Ureter (tissue), 1 donor: ENCODE data around the gene SMC6. TPM values are rescaled to one million over a fixed set of nuclear protein-coding genes. Genes with fewer than 3 reads are reported as not detected.

Experiments used
- DNase-seq: peaks from one replicate; pipeline ENCODE4 v3.0.0-alpha.2; 2020; ENCODE audit warnings: low spot score
- total RNA-seq: library from RNA; stranded (reverse); gene quantifications from one replicate; pipeline ENCODE4 v1.2.4, GENCODE V29; 2023
- donor health status: DM: yes; HTN: yes; CAD: no.

The SMC6 gene, protein sequence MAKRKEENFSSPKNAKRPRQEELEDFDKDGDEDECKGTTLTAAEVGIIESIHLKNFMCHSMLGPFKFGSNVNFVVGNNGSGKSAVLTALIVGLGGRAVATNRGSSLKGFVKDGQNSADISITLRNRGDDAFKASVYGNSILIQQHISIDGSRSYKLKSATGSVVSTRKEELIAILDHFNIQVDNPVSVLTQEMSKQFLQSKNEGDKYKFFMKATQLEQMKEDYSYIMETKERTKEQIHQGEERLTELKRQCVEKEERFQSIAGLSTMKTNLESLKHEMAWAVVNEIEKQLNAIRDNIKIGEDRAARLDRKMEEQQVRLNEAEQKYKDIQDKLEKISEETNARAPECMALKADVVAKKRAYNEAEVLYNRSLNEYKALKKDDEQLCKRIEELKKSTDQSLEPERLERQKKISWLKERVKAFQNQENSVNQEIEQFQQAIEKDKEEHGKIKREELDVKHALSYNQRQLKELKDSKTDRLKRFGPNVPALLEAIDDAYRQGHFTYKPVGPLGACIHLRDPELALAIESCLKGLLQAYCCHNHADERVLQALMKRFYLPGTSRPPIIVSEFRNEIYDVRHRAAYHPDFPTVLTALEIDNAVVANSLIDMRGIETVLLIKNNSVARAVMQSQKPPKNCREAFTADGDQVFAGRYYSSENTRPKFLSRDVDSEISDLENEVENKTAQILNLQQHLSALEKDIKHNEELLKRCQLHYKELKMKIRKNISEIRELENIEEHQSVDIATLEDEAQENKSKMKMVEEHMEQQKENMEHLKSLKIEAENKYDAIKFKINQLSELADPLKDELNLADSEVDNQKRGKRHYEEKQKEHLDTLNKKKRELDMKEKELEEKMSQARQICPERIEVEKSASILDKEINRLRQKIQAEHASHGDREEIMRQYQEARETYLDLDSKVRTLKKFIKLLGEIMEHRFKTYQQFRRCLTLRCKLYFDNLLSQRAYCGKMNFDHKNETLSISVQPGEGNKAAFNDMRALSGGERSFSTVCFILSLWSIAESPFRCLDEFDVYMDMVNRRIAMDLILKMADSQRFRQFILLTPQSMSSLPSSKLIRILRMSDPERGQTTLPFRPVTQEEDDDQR
- total RNA-seq, result 14.1 TPM

DNA sequence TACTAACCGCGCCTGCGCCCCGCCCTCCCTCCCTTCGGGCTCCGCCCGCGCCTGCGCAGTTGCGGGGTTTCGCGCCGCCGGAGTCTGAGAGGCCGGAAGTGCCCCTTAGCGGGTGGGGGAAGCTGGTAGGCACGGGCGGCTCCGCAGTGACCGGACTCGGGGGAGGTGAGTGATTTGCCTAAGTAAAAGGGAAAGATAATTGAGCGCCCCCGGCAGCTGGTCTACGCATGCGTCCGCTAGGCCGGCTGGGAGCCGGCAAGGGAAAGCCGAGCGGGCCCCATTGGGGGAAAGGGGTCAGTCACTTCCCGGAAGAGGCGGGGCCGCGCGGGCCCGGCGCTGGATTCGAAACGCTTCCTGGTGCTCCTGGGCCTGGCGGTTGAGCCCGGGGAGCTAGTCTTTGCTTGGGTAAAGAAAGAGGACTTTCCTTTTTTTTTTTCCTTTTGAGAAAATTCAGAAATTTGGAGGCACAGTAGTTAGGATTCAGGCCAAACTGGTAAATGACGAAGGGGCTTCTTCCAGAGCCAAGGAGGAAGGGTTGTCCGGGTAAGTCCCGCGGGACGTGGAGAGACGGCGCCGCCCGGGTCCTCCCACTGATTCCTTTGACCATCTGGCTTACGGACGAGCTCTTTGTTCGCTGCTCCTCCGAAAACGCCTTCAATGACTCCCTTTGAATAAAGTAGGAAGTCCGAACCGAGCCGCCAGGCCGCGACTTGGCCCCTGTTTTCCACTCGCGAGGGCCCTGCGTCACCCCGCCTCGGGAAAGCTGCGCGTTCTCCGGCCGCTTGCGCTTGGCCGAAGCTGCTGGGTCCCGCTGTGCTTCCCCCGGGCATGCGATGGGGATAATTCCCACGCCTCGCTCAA lies at the start of gene SMC6, which contains the start of gene GEN1:
TSS of gene SMC6 (minus strand) at position 8 of the 861 bp plus-strand sequence. CDS start 7,864 bp downstream, outside the sequence.
TSS of gene GEN1 (plus strand) at position 336 of the 861 bp plus-strand sequence. CDS start 5,806 bp downstream, outside the sequence.
- peak; percentile 91 for DNase-seq

DNA sequence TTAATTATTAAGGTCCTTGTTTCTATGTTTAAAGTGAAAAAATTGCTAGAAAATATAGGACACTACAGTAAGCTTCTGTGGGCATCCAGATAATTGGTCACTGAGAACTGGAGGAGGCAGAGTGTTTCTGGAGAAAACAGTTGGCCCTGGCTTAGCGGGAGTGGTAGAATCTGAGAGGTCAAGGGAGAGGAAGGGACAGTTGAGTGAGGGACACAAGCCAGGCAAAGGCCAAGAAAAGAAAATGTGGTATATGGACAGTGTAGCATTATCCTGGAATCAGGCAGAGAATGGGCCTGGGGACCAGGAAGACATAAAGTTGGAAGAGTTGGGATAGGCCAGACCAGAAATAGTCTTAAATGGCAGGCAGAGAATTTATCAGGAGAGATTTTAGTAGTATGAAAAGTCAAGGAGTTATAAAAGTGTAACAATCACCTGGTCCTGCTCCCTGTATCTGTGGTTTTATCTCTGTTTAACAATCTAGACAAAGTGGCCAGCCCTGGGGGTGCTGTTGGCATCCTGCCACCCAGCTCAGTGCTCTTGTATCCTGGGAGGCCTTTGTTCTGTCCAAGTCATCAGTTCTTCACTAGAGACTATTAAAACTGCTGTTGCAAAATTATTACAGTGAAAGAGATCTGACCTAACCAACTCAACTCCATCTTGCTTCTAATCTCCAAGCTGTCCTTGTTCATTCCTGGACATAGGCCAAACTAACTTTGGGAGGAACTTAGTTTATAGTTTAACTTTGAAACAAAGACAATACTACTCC lies 47.3 kb upstream of the SMC6 start:
- no peak for DNase-seq

DNA sequence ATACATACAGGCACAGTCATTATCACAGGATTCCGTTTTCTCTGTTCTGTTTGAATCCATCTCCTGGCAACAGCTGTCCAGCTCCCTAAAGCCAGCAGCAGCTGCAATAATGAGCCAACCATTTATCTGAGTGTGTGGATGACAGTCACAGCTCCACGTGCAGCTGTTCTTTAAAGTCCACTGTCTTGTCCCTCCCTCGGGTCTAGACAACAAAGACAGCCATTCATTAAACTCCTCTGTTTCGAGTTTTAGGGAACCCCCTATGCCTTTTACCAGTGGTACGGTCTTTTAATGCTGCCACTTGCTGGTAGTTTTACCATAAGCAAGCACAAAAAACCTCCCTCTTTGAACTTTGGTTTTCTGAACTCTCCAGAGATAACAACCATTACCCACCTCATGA lies 46.6 kb upstream of the SMC6 start:
- DNase-seq, result no peak

DNA sequence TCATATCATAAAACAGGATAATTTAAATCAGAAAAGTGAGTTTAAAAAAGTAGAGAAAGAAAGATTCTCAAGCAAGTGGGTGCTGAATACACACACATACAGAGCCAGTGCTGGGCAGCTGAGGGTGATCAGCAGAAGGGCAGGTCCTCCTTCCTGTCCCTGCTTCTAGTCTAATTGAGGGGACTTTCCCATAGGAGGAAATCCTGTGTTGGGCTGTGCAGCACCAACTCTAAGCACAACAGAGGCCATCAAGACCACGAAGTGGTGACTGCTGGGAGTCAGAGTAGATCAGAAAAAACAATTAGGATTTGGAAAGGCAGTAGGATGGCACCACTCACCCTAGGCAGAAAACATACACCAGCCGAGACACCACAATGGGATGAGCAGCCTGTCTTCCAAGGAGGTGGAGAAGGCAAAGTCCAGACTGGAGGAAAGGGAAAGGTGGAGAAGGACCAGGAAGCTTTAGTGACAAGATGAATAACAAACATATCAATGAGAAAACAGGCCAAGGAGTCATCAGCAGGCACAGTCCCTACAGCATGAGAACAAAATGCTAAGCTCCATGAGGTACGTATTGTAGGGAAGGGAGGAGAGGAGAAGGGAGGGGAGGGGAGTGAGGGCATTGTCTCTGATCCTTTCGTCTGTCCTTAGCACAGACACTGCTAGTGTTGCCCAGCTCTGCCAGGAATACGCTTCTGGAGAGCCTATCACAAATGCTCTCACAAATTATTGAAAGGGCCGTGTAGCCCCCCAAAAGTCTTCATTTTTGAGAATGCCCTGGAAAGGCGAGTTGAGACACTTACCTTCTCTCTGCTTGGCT lies 45.9 kb upstream of the SMC6 start:
- DNase-seq, result no peak

DNA sequence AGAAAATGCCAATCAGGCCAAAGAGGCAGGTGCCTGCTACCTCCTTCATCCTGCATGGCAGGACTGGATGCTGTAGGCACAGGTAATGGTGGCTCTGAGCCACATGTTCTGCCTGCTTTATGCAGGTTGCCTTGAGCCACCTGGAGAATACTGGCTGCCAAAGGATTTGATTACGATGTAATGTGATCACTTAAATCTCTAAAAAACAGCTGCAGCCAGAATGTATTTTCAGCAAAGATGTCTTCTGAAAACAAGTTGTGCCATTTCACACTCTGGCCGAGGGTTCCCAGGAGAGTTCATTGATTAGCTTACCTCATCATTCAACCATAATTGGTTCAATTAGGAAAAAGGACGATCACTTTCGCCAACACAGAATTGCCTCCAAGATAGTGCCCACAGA lies 44.7 kb upstream of the SMC6 start:
- DNase-seq, result no peak

DNA sequence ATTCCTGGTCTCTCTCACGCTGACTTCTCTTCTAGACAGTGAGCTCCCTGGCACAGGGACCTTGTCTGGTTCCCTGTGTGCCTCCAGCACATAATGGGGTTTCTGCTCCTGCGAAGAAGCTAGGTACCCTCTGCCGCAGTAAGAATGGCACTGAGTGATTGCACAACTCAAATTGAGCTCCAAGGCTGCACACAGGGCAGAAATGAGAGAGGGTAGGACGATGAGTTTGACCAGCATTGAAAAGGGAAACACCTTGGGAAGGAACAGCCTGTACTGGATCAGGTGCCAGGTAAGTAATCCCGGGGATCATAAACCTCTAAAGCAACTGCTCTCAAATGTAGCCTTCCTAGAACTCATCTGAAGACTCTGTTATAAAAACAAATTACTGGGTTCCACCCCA lies 41.7 kb upstream of the SMC6 start:
- no peak for DNase-seq

DNA sequence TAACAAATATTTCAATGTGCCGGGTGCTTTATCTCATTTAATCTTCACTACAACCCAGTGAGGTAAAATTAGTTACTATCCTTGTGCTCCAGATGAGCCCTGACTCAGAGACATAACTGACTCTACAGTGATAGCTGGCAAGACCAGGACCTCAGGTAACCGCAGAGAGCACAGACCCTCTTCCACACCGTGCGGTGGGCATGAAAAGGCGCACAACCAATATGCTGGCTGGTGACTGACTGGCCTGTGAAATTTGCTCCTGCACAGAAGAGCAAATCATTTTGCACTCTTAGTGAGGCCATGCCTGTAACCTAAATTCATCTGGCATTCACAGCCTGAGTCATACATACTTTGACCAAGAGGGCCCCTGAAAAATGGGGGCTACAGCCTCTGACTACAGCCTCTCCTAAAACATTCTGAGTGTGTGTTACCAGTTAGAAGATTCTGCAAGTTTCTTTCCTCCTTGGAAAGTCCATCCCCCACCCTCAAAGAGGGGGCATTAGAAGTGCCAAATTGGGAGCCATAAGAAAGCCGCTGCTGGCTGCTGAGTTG lies 40.3 kb upstream of the SMC6 start:
- no peak for DNase-seq

DNA sequence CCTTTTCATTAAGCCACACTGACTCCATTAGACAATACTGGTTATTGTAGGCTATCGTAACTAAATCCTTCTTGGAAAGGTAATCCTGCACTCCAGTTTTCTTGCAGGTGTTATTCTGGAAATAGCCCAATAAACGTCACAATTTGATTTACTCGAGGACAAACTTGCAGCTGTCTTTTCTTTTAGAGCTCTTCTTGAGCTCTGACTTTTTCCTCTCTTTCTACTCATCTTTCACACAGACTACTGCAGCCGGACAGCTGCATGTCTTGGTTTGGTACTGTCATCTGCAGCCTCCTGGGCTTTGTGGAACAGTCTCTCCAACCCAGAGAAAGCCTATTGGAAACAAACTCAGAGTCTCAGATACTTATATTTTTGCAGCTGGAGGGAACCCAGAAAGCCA lies 39.7 kb upstream of the SMC6 start:
- DNase-seq, result no peak

DNA sequence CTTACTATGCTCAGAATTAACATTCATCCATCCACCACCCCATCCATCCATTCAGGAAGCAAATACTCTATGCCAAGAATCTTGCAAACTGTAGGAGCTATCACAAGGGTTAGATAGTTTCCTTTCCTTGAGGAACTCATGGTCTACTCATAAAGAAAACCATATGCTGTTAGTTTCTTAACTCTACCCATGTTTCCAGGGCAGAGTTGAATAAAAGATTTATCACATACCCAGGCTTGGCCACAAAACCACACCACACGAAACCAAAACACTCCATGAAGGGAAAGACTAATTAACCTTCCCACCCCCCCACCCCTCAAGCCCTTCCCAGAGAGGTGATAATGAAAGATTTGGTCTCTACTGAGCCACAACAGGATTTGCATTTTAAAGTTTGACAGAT lies 38.9 kb upstream of the SMC6 start:
- DNase-seq, result no peak

DNA sequence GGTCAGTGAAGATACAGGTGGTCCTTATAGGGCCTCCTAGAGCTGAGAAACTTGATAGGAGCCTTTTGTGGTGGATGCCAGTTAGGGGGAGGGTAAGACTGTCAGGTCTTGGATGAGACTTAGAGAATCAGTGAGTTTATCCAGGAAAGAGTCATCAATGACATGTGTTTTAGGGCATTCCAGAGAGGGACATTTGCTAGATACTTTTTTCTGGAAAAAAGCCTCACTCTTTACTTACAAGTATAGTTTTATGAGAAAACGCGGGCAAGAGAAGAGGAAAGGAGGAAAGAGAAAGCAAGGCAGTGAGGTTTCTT lies 38.2 kb upstream of the SMC6 start:
- no peak for DNase-seq

DNA sequence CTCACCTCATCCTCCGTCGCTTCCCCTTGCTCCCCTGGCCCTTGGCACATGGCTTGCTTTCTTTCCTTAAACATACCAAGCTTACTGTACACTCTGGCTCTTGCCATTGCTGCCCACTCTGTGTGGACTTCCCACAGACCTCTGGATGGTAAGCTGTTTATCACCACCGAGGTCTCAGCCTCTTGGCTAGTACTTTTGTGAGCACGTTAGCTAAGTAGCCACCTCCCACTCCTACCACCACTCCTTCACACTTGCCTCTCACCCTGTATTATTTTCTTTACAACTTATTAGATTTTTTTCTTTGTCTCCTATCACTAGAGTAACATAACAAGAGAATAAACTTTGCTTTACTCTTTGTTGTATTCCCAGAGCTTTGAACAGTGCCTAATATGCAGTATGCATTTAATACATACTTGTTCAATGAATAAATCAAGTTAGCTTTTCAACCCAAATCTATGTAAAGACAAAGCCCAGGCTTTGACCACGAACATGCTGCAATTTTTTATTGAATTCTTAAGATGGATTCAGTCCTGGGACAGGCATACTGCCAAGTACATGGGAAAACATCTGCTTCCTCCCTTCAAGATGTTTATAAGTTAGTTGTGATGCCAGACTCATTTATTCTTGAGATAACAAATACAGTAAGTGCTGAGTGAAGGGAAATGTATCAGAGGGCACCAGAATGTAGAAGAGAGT lies 37.7 kb upstream of the SMC6 start:
- DNase-seq, result no peak

DNA sequence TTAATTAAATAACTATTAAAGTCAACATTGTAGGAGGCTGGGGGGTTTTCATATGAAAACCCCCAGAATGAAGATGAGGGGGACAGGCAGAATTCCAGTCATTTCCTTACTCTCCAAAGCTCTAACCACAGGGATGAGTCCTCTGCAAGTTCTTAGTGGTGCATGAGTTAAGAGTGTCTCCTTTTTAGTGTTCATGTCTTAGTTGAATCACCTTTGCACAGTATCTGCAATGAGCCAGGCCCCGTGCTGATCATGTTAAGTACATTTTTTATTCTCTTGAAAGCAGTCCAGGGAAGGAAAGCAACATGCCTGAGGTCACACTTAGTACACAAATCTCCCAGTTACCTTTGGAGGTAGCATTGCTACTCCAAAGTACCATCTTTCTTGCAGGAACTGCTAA lies 36.9 kb upstream of the SMC6 start:
- no peak for DNase-seq

DNA sequence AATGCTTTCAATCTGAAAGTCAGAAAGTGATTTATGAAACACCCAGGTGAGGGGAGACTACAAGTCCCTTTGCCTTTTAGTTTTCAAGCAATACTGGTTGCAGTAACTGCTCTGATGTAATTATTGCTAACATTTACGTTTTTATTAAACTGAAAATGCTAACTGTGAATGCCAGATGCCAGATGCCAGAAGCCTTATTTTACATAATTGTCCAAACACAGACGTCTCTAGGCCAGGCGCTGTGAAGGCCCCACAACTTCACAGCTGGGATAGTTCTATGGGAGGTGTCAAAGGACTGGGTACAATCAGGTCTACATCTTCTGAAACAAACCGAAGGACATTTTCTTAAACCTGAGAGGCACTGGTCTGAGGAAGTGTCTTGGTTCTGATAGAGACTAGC lies 35.2 kb upstream of the SMC6 start:
- no peak for DNase-seq

DNA sequence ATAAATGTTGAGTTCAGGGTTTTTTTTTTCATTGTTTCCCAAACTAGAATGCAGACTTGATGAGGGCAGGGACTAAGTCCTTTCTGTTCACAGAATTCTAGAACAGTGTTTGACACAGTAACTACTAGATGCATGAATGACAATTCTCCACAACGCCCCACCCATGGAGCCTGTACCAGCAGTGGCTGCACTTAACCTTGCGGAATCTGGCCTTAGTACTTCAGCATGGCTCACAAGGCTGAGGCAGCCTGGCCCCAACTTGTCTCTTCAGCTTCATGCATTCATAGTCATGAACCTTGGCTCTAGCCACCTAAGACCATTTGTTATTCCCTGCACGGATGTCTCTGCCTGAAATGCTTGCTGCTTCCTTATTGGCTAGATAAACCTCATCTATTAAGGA lies 33.1 kb upstream of the SMC6 start:
- DNase-seq, result no peak

DNA sequence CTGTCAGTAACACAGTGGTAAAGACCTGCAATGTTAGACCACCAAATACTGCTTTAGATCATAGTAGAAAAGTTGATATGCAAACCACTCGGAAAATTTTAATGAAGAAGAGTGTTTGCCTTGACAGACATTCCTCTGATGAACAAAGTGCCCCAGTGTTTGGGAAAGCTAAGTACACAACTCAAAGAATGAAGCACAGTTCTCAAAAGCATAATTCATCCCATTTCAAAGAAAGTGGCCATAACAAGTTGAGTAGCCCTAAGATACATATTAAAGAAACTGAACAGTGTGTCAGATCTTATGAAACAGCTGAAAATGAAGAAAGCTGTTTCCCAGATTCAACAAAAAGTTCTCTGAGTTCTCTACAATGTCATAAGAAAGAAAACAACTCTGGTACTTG lies 27.9 kb upstream of the SMC6 start:
- no peak for DNase-seq

DNA sequence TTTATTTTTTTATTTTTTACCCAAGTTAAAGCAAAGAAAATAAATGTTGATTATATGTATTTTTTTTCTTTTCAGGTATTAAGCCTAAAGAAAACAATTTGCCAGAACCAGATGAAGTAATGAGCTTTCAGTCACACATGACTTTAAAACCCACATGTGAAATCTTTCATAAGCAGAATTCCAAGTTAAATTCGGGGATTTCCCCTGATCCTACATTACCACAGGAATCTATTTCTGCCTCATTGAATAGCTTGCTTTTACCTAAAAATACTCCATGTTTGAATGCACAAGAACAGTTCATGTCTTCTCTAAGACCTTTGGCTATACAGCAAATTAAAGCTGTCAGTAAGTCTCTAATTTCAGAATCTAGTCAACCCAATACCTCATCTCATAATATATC lies 26.9 kb upstream of the SMC6 start:
- DNase-seq, result no peak

DNA sequence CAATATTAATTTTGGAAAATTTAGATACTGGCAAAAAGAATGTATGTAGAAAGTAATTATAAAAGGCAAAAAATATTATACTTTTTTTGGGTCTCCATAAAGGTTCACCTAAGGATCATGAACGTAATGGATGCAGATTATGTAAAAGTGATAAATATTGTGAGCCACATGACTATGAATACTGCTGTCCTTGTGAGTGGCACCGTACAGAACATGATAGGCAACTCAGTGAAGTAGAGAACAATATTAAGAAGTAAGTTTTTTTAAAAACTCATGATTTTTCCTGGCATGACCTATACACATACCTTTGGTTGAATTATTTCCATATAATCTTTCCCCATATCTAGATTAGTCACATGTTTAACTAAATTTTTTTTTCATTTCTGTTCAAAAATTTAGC lies 18.9 kb upstream of the SMC6 start:
- DNase-seq, result no peak

DNA sequence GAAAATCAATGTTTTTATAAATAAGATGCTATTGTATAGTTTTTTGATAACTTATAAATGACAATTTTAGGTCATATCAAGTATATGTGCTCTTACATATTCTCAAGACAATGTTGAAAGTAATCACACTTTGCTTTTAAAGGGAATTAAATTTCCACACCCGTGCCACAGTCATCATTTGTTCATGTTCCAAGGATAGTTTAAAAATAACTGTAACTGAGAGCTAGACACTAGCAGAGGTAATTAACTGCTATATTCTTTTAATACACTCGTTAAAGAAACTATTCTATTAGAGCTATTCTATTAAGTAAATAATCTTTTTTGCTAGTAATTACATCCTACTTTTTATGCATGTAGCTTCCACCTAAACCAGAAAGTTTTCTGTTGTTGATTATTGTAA lies 18.3 kb upstream of the SMC6 start:
- no peak for DNase-seq

DNA sequence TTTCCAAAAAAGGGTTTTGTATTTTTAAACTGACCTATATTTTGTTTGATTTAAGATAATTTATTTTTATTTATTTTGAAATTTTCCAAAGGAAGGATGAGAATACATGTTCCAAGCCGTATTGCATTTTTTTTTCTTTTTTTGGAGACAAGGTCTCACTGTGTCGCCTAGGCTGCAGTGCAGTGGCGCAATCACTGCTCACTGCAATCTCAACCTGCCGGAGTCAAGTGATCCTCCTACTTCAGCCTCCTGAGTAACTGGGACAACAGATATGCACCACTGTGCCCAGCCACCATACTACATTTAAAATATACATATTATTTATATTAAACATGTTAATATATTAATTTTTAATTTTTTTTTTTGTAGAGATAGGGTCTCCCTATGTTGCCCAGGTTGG lies 15.3 kb upstream of the SMC6 start:
- DNase-seq, result no peak
